Activated naive CD8-positive, alpha-beta T cell (primary cell): ENCODE measurements around the gene LIM2.
"Not testable (repeated sequence)": the region's sequence is repeated elsewhere in the genome, so short reads cannot be mapped to it uniquely, and the experiment has no call there.

Experiments
- H3K27ac Mint-ChIP-seq: one replicate; pipeline ENCODE4 v1.8.0; 2021; ENCODE audit warnings: mixed read lengths
- H3K27me3 Mint-ChIP-seq: one replicate; pipeline ENCODE4 v1.8.0; 2021; ENCODE audit warnings: mixed read lengths
- H3K36me3 Mint-ChIP-seq: one replicate; pipeline ENCODE4 v1.8.0; 2021; ENCODE audit warnings: mixed read lengths
- H3K4me1 Mint-ChIP-seq: one replicate; pipeline ENCODE4 v1.8.0; 2021; ENCODE audit warnings: low read depth, mixed read lengths
- H3K4me3 Mint-ChIP-seq: one replicate; pipeline ENCODE4 v1.8.0; 2021; ENCODE audit warnings: mild to moderate bottlenecking, mixed read lengths
- H3K9me3 Mint-ChIP-seq: one replicate; pipeline ENCODE4 v1.8.0; 2021; ENCODE audit warnings: low read depth, mixed read lengths

The LIM2 gene, protein sequence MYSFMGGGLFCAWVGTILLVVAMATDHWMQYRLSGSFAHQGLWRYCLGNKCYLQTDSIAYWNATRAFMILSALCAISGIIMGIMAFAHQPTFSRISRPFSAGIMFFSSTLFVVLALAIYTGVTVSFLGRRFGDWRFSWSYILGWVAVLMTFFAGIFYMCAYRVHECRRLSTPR

DNA sequence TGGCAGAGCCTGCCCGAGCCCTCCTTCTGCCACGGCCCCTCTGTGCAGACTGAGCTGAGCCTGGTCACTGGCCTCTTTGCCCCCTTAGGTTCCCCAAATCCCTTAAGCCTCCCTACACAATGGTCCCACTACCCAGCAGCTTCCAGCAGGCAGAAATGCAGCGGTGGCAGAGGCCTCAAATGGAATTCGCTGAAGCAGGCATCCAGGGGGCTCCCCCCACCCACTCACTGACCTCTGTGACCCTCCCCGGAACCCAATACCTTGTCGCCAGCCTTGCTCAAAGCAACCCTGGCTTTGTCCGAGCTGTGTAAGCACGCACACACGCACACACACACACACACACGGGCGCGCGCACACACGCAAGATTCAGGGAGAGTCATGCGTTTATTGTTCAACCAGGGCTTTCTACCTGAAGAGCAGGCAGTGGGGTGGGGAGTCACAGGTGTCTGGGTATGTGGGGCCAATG, at the start of gene LIM2:
Gene LIM2 (minus strand): TSS at position 51 of the 466 bp plus-strand sequence. CDS start 531 bp downstream, outside the sequence.
- H3K4me1 Mint-ChIP-seq, result peaks cover 10% of the 10 kb centered on the region
- H3K27me3 Mint-ChIP-seq, result no peaks in the 10 kb centered on the region
- no peak within 1 kb of the TSS for H3K27ac Mint-ChIP-seq
- H3K36me3 Mint-ChIP-seq, result no peaks in the 10 kb centered on the region
- H3K4me3 Mint-ChIP-seq, result no peak within 1 kb of the TSS
- H3K9me3 Mint-ChIP-seq, result no peaks in the 10 kb centered on the region

DNA sequence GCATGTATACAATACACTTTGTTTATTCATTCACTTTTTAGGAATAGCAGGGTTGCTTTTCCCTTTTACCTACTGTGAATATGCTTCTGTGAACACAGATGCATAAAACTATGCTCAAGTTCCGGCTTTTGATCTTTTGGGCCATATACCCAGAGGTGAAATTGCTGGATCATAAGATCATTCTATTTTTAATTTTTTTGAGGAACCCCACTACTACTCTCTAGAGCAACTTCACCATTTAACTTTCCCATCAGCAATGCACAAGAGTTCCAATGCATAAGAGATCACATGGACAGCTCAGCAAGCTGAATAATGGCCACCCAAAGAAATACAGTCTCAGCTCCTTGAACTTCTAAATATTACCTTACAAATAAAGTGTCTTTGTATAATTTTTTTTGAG, 46.7 kb upstream of the LIM2 start:
- H3K4me1 Mint-ChIP-seq, result peaks cover 25% of the 10 kb centered on the region
- H3K9me3 Mint-ChIP-seq, result no peaks in the 10 kb centered on the region
- no peaks in the 10 kb centered on the region for H3K27me3 Mint-ChIP-seq
- H3K36me3 Mint-ChIP-seq, result no peaks in the 10 kb centered on the region
- peak overlapping the region; percentile 34 for H3K27ac Mint-ChIP-seq
- no peak overlapping the region for H3K4me3 Mint-ChIP-seq

DNA sequence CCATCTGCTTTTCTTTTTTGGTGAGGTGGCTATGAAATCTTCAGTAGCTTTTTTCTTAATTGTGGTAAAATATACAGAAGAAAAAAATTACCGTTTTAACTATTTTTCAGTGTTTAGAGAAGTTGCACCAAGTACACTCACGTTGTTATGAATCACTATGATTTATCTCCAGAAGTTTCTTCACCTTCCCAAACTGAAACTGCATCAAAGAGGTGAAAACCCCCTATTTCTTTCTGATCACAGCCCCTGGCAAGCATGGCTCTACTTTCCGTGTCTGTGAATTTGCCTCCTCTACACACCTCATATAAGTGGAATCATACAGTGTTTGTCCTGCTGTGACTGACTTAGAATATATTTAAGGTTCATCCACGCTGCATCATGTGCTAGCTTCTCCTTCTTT, 45.3 kb upstream of the LIM2 start:
- no peak overlapping the region for H3K4me3 Mint-ChIP-seq

DNA sequence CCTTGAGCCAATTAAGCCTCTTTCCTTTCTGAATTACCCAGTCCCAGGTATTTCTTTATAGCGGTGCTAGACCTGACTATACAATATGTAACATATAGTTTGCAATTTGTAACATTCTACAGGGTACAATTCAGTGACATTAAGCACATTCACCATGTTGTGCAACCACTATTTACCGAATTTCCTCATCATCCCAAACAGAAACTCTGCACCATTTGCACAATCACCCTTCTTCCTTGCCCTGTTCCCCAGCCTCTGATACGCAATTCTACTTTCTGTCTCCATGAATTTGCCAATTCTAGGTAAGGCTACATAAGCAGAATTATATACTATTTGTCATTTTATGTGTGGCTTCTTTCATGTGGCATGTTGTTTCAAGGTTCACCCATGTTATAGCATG, 43.4 kb upstream of the LIM2 start:
- H3K36me3 Mint-ChIP-seq, result no peaks in the 10 kb centered on the region
- H3K4me3 Mint-ChIP-seq, result no peak overlapping the region
- H3K27ac Mint-ChIP-seq, result no peak overlapping the region
- H3K4me1 Mint-ChIP-seq, result peaks cover 7% of the 10 kb centered on the region
- H3K9me3 Mint-ChIP-seq, result no peaks in the 10 kb centered on the region
- no peaks in the 10 kb centered on the region for H3K27me3 Mint-ChIP-seq

More for the DNA sequence above, 45.3 kb upstream of the LIM2 start:
- H3K9me3 Mint-ChIP-seq, result no peaks in the 10 kb centered on the region
- H3K4me1 Mint-ChIP-seq, result peaks cover 11% of the 10 kb centered on the region
- no peaks in the 10 kb centered on the region for H3K27me3 Mint-ChIP-seq
- peak overlapping the region; percentile 22 for H3K27ac Mint-ChIP-seq
- no peaks in the 10 kb centered on the region for H3K36me3 Mint-ChIP-seq

DNA sequence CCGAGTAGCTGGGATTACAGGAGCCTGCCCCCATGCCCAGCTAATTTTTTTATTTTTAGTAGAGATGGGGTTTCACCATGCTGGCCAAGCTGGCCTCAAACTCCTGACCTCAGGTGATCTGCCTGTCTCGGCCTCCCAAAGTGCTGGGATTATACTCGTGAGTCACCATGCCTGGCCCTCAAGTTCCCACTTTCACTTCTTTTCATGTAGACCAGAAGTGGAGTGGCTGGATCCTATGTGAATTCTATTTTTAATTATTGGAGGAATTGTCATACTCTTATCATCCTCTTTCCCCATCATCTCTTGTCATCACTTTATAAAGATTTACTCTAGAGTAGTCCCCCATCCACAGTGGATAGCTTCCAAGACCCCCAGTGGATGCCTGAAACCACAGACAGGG, 42.4 kb upstream of the LIM2 start:
- Mint-ChIP-seq H3K27me3 (no peaks in the 10 kb centered on the region), H3K36me3 (no peaks in the 10 kb centered on the region), H3K9me3 (no peaks in the 10 kb centered on the region), H3K27ac (no peak overlapping the region), H3K4me3 (no peak overlapping the region), H3K4me1 (peaks cover 9% of the 10 kb centered on the region)

DNA sequence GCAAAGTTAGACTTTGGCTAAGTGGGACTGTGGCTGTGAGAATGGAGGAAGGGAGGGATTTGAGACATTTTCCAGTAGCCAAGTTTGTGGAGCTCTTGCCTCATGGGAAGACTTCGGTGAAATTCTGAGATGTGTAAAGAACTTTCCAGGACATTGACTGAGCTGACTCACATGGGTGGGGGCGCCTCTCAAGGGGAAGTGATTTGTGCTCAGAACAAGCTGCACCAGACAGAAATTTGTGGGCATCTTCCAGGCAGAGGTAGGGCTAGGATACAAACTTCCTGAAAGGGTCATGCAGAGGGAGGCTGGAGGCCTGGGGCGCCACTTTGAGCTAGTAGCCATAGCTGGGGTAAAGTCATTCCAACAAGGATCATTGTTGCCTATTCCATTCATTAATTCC, 39.4 kb upstream of the LIM2 start:
- Mint-ChIP-seq H3K4me1 (peaks cover 6% of the 10 kb centered on the region), H3K4me3 (no peak overlapping the region), H3K9me3 (no peaks in the 10 kb centered on the region), H3K36me3 (no peaks in the 10 kb centered on the region), H3K27ac (no peak overlapping the region), H3K27me3 (no peaks in the 10 kb centered on the region)

DNA sequence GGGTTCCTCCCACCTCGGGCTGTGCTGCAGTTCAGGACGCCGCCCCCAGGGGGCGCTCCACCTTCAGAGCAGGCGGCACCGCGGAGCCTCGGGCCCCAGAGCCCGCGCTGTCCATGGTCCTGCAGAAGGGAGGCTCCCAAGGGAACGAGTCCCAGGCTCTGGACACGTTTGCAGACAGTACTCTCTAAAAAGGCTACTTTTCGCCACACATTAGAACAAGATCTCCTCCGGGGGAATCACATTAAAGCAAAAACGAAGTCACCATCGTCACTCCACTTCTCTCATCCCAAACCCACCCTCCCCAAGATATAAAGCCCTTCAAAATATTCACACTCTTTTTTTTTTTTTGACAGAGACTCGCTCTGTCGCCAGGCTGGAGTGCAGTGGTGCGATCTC, 34.3 kb upstream of the LIM2 start:
- no peaks in the 10 kb centered on the region for H3K36me3 Mint-ChIP-seq
- peaks cover 13% of the 10 kb centered on the region for H3K4me1 Mint-ChIP-seq
- H3K27me3 Mint-ChIP-seq, result peaks cover 5% of the 10 kb centered on the region
- no peak overlapping the region for H3K4me3 Mint-ChIP-seq
- H3K9me3 Mint-ChIP-seq, result no peaks in the 10 kb centered on the region
- H3K27ac Mint-ChIP-seq, result no peak overlapping the region

DNA sequence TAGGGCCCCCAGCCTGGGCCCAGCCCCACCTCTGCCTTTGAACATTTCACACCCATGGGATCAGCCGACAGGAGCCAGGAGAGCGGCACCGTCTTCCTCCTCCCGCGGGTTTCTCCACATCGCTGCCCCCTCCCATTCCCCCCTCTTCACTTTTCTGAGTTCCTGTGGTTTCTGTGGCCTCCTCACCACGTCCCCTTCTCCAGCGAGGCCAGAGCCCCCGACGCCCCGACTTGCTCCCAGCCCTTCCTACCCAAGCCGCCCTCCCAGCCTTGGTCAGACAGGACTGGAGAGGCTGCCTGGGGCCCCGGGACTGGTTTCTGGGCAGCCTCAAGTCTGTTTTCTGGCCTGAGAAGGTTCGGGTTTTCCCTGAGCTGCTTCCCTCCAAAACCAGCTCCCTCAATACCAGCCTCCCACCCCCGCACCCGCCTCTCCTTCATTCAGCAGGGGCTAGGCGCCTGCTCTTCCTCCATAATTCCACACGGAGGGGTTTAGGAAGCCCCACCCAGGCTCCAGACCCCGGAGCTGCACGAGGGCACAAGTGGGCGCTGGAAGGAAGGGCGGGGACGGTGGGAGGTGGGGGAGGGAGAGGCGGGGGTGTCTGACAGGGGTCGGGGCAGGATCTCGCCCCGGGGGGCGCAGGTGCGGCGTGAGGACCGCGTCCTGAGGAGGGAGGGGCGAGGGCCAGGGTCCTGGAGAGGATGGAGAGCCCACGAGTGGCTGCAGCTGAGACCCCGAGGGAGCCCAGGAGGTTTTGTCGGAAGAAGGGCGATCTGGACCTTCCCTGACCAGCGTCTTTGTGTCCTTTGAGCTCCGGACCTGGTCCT, 33.7 kb upstream of the LIM2 start:
- Mint-ChIP-seq H3K27me3 (peaks cover 5% of the 10 kb centered on the region), H3K9me3 (no peaks in the 10 kb centered on the region), H3K4me3 (no peak overlapping the region), H3K36me3 (no peaks in the 10 kb centered on the region), H3K4me1 (peaks cover 16% of the 10 kb centered on the region), H3K27ac (no peak overlapping the region)

DNA sequence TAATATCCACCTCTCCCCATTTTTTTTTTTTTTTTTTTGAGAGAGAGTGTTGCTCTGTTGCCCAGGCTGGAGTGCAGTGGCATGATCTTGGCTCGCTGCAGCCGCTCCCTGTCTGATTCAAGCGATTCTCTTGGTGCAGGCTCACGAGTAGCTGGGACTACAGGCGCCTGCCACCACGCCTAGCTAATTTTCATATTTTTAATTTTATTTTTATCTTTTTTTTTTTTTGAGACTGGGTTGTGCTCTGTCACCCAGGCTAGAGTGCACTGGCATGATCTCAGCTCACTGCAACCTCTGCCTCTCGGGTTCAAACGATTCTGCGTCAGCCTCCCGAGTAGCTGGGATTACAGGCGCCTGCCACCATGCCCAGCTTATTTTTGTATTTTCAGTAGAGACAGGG, 32.7 kb upstream of the LIM2 start:
- not testable (repeated sequence) for H3K36me3 Mint-ChIP-seq, H3K4me3 Mint-ChIP-seq, H3K9me3 Mint-ChIP-seq, H3K27ac Mint-ChIP-seq, H3K27me3 Mint-ChIP-seq
- H3K4me1 Mint-ChIP-seq, result peaks cover 14% of the 10 kb centered on the region

DNA sequence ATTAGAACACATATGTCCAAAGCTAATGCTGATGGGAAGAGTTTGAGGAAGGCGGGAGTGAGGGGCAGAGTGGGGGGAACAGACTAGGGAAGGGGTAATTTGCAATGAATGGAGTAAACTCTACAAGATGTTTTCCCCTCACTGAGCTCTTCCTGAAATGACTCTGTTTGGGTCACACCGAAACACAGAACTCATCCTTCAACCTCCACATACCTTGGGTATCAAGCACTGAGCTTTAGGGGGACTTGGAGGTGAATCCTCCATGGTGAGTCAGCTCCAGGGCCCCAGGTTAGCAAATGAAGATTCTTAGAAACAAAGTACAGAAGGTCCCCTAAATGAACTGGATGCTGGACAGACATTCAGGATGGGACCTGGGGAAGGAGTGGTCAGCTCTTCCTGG, 30.9 kb upstream of the LIM2 start:
- Mint-ChIP-seq H3K9me3 (no peaks in the 10 kb centered on the region), H3K27me3 (peaks cover 5% of the 10 kb centered on the region), H3K27ac (no peak overlapping the region)

DNA sequence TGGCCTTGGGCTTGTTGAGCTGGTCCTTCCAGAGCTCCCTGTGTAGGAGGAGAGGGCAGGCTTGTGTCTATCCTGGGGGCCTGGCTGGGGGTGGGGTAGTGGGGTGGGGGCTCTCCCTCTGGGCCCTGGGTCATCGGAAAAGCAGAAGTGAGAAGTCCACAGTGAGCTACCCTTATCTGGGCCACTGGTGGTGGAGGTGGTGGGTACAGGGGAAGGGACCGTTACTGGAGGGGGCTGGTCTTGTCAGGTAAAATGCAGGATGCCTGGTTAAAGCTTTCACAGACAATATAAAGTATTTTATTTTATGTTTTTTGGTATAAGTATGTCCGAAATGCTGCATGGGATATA, 30.0 kb upstream of the LIM2 start:
- Mint-ChIP-seq H3K4me3 (no peak overlapping the region), H3K27me3 (peaks cover 5% of the 10 kb centered on the region), H3K9me3 (no peaks in the 10 kb centered on the region), H3K36me3 (no peaks in the 10 kb centered on the region), H3K4me1 (peaks cover 12% of the 10 kb centered on the region), H3K27ac (no peak overlapping the region)

More for the DNA sequence above, 30.9 kb upstream of the LIM2 start:
- Mint-ChIP-seq H3K4me3 (no peak overlapping the region), H3K4me1 (peaks cover 12% of the 10 kb centered on the region), H3K36me3 (no peaks in the 10 kb centered on the region)

DNA sequence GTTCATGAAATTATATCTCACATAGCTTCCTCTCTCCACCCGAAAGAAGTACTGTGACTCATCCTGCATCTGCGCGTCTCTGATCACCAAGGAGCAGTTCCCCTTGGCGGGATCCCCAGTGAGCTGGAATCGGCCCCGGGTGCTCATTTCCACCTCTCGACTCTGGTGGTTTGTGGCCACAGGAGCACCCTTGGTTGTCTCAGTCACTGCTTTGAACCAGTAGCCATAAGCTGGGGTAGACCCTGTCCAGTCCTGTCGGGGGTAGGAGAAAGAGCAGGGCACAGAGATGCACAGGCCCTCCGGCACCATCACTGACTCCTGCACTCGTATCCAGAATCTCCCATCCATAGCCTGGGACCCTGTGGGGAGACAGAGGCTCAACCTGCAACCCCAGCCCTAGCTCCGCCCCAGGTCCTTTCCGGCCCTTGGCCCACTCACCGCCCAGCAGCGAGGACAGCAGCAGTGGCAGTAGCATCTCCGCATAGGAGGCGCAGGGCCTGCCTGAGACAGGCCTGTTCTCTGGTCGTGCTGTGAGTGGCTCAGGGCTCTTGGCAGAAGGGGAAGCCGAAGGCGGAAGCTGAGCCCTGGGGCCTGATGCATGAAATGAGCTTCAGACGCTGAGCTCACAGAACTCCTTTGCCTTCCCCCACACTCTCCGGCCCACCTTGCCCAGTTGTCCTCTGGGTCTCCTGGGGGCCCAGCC, 29.5 kb upstream of the LIM2 start, which contains the start of gene SIGLEC10:
Gene SIGLEC10 (minus strand): TSS at position 536 of the 703 bp plus-strand sequence. CDS start 61 bp downstream, at position 475.
- Mint-ChIP-seq H3K27me3 (peaks cover 5% of the 10 kb centered on the region), H3K27ac (peak within 1 kb of the TSS; percentile 41), H3K36me3 (no peaks in the 10 kb centered on the region), H3K4me3 (no peak within 1 kb of the TSS), H3K9me3 (no peaks in the 10 kb centered on the region), H3K4me1 (peaks cover 12% of the 10 kb centered on the region)

DNA sequence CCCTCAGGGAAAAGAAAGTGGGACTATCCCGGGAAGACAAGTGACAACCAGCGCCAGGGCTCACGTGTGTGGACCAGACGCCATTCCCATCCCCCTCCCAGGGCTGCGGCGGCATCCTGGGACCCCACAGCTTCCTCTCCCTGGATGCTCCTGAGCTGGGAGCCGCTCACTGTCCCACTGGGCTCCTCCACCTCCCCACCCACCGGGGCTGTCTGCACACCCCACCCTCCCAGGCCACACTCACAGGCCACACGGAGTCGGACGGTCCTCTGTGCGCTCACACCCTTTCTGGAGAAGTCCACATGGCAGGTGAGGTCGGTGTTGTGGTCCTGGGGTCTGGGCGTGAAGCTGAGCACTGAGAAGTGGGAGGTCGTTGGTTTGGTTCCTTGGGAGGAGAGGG, 28.6 kb upstream of the LIM2 start:
- not testable (repeated sequence) for H3K27me3 Mint-ChIP-seq, H3K4me3 Mint-ChIP-seq, H3K36me3 Mint-ChIP-seq, H3K27ac Mint-ChIP-seq, H3K9me3 Mint-ChIP-seq
- peaks cover 12% of the 10 kb centered on the region for H3K4me1 Mint-ChIP-seq

DNA sequence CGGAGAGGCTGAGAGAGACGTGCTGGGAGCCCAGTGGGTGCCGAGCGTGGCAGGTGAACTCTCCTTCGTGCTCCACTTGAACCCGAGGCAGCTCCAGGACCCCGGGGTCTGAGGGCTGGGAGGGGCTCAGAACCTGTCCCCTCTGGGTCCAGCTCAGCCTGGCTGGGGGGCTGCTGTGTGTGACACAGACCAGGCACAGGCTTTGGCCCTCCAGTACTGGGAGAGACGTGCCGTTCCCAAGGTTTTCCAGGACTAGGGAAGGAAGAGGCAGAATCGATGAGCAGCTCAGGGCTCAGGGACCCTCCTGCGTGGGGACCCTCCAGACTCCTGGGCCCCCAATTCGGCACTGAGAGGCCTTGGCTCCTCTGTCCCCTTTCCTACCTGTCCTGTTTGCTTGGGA, 27.4 kb upstream of the LIM2 start:
- Mint-ChIP-seq H3K9me3 (no peaks in the 10 kb centered on the region), H3K4me3 (no peak overlapping the region), H3K27ac (no peak overlapping the region), H3K4me1 (peaks cover 12% of the 10 kb centered on the region), H3K36me3 (no peaks in the 10 kb centered on the region), H3K27me3 (peaks cover 4% of the 10 kb centered on the region)
